Measurements from ENCODE around the gene SLC37A3.
A peak's percentile ranks its signal among the peaks of the same experiment; 100 is the strongest.
"Not testable (repeated sequence)": the region's sequence is repeated elsewhere in the genome, so short reads cannot be mapped to it uniquely, and the experiment has no call there.

Gene SLC37A3, protein sequence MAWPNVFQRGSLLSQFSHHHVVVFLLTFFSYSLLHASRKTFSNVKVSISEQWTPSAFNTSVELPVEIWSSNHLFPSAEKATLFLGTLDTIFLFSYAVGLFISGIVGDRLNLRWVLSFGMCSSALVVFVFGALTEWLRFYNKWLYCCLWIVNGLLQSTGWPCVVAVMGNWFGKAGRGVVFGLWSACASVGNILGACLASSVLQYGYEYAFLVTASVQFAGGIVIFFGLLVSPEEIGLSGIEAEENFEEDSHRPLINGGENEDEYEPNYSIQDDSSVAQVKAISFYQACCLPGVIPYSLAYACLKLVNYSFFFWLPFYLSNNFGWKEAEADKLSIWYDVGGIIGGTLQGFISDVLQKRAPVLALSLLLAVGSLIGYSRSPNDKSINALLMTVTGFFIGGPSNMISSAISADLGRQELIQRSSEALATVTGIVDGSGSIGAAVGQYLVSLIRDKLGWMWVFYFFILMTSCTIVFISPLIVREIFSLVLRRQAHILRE

DNA sequence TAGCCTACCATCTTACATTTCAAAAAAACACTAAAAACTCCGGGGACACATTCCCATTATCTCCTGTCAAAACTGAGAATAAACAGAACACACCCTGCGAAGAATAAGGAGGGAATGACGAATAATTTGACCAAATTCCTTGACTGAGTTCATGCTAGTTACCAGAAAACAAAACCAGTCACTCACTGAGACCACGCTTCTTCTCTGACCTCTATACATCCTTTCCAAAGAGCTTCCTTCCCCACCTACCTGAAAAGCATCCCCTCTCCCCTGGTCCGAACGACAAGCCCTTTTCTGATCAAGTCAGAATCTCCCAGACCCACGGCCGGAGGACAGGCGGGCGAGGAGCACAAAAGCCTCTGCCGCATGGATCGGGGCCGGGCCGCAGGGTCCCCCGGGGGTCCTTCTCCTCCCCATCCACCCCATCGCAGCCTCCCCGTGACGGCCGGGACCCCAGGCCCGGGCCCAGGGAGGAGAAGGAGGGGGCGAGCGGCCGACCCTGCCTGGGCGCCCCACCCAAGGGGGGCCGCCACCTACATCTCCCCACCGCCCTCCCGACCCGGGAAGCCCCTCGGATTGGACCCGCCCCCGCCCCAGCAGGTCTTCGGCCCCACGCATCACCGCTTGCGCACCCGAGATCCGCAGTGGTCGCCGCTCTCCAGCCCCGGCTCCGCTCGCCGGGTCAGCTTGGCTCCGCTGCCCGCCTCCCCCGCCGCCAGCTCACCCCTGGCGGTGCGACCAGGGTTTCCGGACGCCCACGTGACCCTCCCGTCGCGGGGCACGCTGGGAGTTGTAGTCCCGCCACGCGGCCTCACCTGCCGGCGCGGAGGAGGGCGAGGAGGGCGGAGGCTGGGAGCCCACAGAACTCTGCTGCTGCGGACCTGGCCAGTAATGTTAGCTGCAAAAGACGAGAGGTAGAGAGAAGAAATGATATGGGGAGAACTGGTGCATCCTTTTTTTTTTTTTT lies at the start of gene SLC37A3:
SLC37A3 (minus strand) TSS at position 747 of the 967 bp plus-strand sequence. CDS start 16,004 bp downstream, outside the sequence.
- peak; percentile 92 for DNase-seq (ENCODE audit: low spot score)

DNA sequence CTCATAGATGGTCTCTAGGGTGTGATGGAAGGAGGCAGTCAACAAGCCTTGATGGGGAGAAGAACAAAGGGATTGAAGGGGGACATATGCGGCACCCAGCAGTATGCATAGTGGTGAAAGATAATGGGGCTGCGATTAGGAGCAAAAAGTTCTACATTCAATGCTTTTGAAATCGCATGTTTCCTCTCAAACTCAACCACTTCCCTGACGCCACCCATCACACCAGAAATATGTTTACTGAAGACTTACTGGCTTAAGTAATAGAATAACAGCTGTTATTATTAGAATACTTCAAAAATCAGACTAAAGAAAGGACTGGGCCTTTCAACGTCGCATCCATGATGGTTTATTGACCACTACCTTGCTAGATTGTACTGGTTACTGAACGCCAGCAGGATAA lies 49.5 kb upstream of the SLC37A3 start:
- DNase-seq (ENCODE audit: low spot score): no peak

DNA sequence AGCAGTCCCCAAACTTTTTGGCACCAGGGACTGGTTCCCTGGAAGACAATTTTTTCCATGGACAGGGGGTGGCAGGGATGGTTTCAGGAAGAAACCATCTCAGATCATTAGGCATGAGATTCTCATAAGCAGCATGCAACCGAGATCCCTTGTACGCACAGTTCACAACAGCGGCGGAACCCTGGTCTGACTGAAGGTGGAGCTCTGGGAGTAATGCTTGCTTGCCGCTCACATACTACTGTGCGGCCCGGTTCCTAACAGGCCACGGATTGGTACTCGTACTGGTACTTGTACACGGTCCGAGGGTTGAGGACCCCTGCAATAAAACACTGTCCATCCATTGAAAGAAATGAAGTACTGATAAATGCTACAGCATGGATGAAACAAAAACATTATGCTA lies 48.1 kb upstream of the SLC37A3 start:
- DNase-seq (ENCODE audit: low spot score): no peak

DNA sequence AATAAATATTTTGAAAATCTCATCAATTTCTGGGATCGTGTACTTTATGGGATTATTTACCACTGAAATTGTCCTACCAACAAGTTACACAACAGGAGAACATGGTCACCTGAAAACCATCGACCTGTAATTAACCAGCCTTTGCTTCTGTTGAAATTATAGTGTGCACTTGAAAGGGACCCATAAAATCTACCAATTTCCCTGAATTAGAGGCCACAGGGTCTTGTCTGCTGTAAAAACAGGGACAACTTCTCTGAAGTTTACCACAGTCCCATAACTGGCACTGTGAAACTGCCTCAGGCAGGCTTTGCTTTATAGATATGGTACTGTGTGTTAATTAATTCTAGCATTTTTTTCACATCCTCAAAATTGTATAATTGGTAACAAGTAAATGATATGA lies 43.2 kb upstream of the SLC37A3 start:
- DNase-seq (ENCODE audit: low spot score): no peak

DNA sequence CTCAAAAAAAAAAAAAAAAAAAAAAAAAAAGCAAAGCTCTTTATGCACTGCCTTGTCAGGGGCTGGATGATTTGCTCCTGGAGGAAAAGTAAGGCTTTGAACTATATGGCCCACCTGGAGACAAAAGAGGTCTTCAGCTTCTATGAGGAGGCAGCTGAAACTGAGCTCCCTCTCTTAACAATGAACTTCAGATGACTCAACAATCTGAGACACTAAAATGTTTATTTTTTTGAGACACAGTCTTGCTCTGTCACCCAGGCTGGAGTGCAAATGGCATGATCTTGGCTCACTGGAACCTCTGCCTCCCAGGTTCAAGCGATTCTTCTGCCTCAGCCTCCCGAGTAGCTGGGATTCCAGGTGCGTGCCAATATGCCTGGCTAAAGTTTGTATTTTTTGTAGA lies 42.3 kb upstream of the SLC37A3 start:
- DNase-seq (ENCODE audit: low spot score): no peak

DNA sequence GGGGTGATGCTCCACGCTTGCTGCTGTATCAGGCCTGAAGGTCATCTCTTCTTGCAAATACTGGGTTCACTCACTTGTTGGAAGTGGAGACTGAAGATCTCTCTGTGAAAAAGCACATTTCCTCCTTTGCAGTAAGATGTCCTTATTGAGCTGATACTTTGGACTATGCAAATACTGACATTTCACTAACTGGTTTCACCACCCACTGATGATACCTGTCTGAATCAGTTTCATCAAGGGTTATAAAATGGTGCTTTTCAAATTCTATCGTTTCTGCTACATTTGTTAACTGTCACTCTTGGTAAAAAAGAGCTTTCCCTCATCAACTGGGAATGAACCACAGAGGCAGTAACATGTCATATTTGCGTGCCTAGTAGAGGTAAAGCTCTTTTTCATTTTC lies 41.0 kb upstream of the SLC37A3 start:
- DNase-seq (ENCODE audit: low spot score): no peak

DNA sequence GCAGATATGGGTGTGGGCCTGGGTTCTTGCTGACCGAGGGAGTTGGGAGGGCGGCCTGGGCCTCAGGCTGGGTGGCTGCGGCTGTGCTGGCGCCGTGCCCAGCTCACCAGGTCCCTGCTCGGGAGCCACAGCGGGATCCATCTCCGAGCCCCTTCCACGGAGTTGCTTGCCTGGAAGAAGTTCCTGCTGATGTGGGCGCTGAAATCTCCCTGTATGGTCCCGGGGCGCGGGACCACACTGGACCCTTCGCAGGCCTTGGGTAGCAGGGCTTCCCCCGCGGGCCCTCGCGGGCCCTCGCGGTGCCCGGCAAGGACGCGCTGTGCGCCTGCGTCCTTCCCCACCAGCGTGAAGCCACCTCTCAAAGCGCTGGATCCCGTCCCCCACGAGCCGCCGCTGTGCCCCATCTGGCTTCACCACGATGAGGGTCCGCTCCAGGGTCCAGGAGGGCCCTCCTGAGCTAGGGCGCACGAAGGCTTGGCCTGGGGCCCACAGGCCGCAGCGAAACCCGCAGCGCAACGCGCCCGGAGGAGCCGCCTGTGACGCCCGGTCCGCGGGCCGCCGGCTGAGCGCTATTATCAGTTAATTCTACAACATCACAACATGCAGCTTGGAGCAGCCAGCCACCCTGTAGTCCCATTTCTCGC lies 37.0 kb upstream of the SLC37A3 start:
- no peak for DNase-seq (ENCODE audit: low spot score)

DNA sequence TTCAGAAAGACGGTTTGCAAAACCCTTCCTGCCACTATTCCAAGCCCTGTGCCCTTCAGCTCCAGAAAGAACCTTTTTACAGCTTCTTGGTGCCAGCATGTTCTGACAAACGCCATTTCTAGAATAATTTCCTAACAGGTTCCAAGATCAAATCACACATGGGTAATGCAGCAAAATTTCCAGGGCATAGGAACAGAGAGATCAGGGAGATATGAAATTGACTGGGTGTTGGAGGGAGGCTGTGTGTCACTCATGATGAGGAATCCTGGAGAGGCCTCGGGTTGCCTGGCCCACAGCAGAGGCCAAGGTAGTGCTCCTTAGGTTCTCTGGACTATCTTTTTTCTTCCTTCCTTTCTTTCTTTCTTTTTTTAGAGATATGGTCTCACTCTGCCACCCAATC lies 35.1 kb upstream of the SLC37A3 start:
- DNase-seq (ENCODE audit: low spot score): no peak

DNA sequence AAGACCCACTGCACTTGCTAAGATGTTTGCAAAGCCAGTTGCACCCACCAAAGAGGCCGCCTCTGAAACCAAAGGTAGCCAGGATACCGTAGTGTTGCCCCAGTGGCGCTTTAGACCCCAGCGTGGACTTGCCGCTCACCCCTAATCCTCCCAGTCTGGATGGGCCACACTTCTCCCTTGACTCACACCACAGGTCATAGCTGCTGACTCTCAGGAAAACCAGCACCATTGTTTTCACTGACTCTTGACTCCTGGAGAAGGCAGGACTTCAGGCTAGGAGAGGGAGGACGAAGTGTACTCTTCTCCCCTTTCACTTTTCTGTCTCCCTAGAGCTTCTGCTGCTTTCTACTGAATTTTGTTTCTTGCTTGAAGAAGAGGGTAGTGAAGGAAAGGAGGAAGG lies 27.8 kb upstream of the SLC37A3 start:
- DNase-seq (ENCODE audit: low spot score): no peak

DNA sequence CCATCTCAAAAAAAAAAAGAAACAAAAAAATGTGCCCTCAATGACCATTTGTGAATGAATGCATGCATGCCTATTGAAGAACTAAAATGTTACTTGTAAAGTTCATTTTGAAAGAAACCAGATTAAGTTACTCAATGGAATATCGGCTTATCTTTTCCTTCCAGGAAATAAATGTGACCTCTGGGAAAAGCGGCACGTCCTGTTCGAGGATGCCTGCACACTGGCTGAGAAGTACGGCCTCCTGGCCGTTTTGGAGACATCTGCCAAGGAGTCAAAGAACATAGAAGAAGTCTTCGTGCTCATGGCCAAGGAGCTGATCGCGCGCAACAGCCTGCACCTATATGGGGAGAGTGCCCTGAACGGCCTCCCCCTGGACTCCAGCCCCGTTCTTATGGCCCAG lies 27.4 kb upstream of the SLC37A3 start:
- DNase-seq (ENCODE audit: low spot score): no peak

DNA sequence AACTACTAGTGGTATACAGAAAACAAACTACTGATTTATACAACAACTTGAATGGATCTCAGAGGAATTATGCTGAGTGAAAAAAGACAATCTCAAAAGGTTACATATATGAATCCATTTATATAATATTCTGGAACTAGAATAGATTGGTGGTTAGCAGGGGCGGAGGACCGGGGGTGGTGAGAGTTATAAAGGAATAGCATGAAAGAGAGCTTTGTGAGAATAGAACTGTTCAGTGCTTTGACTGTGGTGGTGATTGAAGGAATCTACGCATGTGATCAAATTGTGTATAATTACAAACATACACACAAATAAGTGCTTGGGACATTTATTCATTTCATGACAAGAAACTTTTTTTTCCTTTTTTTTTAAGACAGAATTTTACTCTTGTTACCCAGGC lies 25.2 kb upstream of the SLC37A3 start:
- no peak for DNase-seq (ENCODE audit: low spot score)

DNA sequence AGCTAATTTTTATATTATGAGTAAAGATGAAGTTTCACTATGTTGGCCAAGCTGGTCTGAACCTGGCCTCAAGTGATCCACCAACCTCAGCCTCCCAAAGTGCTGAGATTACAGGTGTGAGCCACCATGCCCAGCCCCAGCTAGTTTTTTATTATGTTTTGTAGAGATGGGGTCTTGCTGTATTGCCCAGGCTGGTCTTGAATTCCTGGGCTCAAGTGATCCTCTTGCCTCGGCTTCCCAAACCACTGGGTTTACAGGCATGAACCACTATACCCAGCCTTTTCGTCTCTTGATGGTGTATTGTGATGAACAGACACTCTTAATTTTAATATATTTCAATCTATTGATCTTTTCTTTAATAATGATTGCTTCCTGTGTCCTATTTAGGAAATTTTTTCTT lies 23.2 kb upstream of the SLC37A3 start:
- DNase-seq (ENCODE audit: low spot score): no peak

DNA sequence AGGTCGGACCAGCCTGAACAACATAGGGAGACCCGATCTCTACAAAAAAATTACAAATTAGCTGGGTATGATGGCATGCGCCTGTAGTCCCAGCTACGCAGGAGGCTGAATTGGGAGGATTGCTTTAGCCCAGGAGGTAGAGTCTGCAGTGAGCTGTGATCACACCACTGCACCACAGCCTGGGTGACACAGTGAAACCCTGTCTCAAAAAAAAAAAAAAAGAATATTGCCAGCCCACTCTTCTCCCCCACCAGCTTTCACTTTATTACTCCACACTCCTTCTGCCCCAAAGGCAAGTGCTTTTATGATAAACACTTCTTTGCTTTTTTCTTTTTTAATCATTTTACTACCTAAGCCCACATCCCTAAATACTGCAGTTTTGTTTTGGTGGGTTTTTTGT lies 20.3 kb upstream of the SLC37A3 start:
- no peak for DNase-seq (ENCODE audit: low spot score)

DNA sequence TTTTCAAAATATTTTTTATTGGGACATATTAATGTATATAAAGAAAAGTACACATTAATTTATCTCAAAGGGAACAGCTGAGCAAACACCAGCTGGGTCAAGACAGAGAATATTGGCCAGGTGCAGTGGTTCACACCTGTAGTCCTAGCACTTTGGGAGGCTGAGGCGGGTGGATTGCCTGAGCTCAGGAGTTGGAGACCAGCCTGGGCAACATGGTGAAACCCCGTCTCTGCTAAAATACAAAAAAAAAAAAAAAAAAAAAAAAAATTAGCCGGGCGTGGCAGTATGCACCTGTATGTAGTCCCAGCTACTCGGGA lies 19.8 kb upstream of the SLC37A3 start:
- DNase-seq (ENCODE audit: low spot score): not testable (repeated sequence)

DNA sequence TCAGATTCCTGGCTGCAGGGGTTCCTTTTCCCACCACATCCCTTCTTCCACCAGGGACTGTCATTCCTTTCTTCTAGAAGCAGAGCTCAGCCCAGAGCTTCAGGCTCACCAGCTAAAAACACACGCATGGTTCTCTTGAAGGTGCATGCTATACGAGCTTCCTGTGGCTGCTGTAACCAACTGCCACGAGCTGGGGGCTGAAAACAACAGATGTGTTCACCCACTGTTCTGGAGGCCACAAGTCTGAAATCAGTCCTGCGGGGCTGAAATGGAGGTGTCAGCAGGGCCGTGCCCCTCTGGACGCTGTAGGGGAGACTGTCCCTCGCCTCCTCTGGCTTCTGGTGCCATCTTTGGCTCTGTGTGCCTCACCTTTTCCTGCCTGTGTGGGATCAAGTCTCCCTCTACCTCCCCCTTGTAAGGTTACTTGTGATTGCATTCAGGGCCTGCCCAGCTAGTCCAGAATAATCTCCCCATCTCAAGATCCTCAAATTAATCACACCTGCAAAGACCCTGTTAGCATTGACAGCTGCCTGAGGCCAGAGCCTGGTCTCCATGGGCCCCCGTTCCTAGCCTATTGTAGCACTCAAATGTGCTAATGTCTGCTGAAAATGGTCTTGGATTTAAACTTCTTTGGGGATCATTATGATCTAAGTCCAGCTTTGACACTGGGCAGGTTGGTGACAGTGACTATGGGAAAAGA lies 19.3 kb upstream of the SLC37A3 start:
- no peak for DNase-seq (ENCODE audit: low spot score)

DNA sequence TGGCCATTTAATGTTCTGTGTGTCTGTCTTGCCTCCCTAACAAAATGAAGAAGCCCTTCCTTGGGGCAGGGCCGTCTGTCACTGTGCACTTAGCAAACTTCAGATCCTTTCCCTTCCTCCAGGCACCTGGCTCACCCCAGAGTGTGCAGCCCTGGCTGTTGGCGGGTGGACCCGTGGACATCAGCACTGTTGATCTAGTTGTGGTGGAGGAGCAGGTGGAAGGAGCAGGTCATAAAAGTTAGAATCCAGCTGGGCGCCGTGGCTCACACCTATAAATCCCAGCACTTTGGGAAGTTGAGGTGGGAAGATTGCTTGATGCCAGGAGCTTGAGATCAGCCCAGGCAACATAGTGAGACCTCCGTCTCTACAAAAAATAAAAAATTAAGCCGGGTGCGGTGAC lies 18.2 kb upstream of the SLC37A3 start:
- DNase-seq (ENCODE audit: low spot score): no peak

DNA sequence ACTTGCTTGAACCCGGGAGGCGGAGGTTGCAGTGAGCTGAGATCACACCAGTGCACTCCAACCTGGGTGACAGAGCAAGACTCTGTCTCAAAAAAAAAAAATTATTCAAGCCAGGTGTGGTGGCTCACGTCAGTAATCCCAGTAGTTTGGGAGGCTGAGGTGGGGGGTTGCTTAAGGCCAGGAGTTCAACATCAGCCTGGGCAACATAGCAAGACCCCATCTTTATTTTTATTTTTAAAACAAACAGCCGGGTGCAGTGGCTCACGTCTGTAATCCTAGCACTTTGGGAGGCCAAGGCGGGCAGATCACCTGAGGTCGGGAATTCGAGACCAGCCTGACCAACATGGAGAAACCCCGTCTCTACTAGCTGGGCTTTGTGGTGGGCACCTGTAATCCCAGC lies 17.5 kb upstream of the SLC37A3 start:
- DNase-seq (ENCODE audit: low spot score): not testable (repeated sequence)

DNA sequence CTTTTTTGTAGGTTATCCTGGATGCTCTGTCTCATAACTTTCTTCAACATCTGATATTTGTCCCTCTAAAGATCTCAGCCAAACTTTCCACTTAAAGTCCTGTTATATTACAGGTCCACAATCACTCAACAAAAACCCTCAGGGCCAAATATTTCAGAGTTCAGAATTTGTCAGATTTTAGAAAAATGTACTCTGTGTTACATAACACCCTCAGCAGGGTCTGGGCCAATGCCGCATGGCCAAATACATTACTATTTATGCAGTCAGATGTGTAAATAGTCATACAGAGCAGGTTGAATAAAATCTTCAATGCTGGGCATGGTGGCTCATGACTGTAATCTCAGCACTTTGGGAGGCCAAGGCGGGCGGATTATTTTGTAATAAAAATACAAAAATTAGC lies 17.0 kb upstream of the SLC37A3 start:
- DNase-seq (ENCODE audit: low spot score): no peak

DNA sequence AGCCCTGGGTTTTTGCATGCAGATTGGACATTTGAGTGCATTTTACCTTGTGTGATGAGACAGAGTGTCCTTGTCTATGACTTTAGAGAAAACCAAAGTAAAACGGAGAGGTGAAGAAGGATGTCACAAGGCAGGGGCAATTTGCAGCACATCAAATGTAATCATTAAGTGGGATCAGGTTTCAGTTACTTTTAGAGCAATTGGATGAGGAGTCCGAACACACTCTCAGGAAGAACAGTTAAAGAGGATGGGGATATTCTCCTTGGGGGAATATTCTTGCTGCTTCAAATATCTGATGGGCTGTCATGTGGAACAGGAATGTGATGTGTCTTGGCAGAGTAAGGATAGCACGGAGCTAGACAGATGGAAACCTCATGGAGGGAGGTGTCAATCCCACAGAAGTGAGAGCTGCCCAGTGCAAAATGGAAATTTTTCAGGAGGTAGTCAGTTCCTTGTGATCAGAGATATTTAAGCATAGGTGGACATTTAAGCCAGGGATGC lies 6.3 kb upstream of the SLC37A3 start:
- DNase-seq (ENCODE audit: low spot score): no peak

DNA sequence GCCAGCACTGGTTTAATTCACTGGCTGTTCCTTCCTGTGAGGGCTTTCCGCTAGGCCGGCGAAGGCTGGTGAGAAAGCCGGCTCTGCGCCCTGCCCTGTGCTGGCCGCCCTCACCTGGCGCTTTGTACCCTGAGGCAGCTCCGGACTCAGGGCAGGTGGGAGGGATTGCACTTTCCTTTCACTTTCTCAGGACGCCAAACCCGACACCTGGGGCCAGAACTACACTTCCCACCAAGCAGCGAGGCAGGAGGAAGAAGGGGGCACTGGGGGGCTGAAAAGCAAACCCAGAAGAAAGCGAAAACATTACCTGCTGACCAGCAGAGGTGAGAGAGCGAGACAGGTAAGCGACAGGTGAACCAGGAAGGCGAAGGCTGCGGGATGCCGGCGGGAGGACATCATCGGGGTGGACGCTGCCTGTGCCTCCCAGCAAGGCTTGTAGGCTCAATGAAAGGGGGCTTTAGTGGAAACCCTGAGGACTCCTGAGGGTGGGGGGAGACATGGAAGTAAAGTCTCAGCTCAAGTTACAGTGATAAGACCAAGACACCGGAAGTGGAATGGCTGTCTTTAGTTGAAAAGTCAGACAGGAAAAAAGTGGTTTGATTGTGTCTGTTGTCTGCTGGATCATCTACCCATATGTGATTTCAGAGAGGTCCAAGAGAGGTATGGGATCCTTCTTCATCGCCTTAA lies 5.7 kb upstream of the SLC37A3 start, which contains the start of gene RAB19:
RAB19 (plus strand) TSS at position 181 of the 687 bp plus-strand sequence. CDS start 3,589 bp downstream, outside the sequence.
- DNase-seq (ENCODE audit: low spot score): peak; percentile 76

All from LoVo (cell line).